GM12873 (cell line): ENCODE results near the gene OOEP.

ENCODE experiments used
- TF ChIP-seq, protein P1 (sequence below): IDR thresholded peaks from 2 replicates; pipeline ENCODE4 v1.5.1; 2012; ENCODE audit warnings: low read depth, mild to moderate bottlenecking, moderate library complexity, low read length, control low read depth; ENCODE audit not compliant: insufficient read depth; ENCODE audit errors: missing control alignments

The OOEP gene

DNA sequence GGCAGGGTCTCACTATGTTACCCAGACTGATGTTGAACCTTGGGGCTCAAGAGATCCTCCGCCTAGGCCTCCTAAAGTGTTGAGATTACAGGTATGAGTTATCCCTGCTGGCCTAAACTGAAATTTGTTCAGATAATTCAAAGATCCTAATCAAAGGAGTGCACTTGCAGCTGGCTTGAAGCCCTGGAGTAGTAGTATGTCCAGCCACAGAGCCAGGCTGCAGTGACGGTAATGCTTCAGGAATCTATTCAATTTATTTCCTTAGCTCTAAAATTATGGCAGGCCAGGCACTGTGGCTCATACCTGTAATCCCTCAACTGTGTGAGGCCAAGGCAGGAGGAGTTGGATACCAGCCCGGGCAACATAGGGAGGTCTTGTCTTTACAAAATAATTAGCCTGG is 23.6 kb upstream of the OOEP start:
- TF ChIP-seq, protein P1, sequence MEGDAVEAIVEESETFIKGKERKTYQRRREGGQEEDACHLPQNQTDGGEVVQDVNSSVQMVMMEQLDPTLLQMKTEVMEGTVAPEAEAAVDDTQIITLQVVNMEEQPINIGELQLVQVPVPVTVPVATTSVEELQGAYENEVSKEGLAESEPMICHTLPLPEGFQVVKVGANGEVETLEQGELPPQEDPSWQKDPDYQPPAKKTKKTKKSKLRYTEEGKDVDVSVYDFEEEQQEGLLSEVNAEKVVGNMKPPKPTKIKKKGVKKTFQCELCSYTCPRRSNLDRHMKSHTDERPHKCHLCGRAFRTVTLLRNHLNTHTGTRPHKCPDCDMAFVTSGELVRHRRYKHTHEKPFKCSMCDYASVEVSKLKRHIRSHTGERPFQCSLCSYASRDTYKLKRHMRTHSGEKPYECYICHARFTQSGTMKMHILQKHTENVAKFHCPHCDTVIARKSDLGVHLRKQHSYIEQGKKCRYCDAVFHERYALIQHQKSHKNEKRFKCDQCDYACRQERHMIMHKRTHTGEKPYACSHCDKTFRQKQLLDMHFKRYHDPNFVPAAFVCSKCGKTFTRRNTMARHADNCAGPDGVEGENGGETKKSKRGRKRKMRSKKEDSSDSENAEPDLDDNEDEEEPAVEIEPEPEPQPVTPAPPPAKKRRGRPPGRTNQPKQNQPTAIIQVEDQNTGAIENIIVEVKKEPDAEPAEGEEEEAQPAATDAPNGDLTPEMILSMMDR = no peak

DNA sequence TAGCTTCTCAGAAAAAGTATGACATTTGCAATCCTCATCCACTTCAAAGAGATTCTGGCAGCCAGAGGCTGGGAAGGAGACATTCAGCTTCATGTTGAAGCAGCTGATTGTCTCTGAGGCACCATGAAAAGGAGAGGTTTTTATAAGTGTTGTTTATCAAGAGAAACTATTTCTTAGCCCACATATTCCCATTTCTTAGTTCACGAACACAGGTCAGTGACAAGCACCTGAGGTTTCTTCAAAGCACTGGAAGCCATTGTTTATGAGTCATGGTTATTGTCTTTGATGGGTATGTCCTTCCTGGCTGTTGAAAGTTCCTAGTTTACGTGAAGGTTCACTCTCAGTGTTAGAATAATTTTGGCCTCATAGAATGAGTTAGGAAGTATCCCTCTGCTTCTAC is 22.0 kb upstream of the OOEP start:
- TF ChIP-seq, protein P1 = no peak

DNA sequence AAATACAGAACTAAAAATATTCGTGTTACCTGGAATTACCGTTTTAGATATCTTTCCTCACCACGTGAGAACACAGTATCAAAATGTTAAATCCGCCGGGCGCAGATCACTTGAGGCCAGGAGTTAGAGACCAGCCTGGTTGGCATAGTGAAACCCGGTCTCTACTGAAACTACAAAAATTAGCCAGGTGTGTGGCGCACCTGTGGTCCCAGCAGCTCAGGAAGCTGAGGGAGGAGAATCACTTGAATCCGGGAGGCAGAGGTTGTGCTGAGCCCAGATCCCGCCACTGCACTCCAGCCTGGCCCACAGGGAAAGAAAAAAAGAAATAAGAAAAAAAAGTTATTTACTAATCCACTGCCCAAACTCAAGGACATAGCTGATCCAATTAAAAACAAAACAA is 20.2 kb upstream of the OOEP start:
- TF ChIP-seq, protein P1 = no peak

DNA sequence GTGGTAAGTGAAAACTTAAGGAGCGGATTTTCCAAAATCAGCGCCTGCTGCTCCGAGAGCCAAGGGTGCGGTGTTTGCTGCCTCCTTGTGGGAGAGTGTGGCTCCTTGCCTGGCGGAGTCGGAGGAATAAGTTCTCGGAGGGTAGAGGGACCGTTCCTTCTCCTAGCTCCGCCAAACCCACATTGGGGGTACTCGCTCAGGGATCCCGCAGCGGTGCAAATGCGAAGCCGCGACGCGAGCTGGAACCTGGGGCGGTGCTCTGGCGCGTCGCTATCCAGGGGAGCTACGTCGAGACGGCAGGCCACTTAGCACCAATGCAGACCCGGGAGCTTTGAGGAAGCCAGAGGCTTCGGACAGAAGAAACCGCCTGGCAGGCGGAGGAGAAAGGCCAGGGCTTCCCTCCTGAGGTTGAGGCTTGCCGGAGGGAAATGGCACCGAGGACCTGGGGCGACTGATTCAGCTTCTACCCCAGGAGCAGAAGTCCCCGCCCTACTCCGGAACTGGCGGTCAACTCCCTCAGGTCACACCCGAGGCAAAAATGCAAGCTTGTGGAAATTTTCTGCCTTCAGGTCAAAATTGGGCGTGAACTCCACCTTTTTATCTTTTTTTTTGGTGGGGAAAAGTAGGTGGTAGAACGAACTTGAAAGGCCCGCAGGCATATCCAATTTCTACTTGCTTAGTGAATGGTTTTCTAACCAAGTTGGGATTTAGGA is 19.3 kb upstream of the OOEP start:
- TF ChIP-seq, protein P1 = peak; percentile 71

DNA sequence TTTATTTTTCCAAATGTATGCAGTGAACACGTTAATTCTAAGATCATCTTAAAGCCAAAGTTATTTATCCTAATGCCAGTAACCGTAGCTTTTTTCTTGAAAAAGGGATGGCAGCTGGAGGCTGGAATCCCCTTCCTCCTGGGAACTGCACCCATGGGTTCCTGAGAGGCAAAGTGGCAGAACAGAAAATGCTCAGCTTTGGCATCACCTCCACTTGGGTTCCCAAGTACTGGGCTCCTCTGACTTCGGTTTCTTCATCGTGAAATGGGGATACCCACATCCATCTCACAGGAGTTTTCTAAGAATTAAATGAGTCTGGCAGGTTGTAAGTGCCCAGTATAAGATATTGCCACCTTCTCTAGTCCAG is 18.7 kb upstream of the OOEP start:
- TF ChIP-seq, protein P1 = no peak

DNA sequence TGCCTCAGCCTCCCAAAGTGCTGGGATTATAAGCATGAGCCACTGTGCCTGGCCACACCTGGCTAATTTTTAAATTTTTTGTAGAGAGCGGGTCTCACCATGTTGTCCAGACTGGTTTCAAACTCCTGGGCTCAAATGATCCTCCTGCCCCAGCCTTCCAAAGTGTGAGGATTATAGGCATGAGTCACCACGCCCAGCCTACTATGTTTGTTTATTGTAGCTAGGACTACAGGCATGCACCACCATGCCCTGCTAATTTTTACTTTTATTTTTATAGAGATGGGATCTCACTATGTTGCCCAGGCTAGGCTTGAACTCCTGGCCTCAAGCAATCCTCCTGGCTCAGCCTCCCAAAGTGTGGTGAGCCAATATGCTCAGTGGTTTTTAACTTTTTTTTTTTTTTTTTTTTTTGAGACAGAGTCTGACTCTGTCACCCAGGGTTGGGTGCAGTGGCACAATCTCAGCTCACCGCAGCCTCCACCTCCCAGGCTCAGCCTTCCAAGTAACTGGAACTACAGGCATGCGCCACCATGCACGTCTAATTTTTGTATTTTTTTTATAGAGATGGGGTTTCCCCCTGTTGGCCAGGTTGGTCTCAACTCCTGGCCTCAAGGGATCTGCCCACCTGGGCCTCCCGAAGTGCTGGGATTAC is 12.9 kb upstream of the OOEP start:
- TF ChIP-seq, protein P1 = no peak

DNA sequence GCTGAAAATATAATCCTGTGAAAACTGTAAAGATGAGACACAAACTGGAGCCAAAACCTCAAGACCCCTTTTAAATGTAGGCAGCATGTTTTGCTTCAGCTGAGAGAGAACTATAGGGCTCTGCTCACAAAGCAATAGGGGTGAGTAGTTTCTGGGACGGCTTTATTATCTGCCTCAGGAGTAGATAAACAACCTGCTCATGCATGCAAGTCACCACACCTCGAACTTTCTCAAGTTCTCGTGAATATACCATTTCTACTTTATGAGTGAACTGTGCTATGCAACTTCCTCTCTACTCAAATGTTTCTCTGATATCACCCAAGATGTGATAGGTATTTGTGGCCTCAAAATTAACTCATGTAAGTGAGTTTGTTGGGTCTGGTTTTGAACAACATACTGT is 7.5 kb upstream of the OOEP start:
- TF ChIP-seq, protein P1 = no peak
